Measurements from ENCODE around the gene ABAT. TPM values are rescaled to one million over a fixed set of nuclear protein-coding genes. Genes with fewer than 3 reads are reported as not detected.
A peak's percentile ranks its signal among the peaks of the same experiment; 100 is the strongest.
"Not testable (repeated sequence)": the region's sequence is repeated elsewhere in the genome, so short reads cannot be mapped to it uniquely, and the experiment has no call there.

ABAT gene
- total RNA-seq, 1 experiment from 2014 or later = 2.2 TPM

DNA sequence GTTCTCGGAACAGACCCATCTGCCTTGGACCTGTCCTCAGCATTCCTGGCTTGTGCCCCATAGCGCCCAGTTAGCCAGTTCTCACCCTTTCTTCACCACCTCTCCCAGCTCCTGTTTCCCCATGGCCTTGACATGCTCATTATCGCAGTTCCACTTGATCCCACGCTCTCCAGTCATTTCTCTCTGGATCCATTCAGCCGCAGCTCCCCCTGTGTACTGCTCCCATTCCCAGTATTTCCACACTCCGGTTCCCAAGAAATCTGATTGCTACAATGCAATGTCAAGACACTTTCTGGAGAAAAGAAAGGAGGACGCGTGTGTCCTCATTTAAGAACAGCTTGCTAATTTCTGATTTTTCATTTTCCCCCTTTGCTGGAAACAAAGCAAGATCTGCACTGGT, 67.7 kb downstream of the ABAT start:
- no peak for DNase-seq (ENCODE audit: low read depth)

DNA sequence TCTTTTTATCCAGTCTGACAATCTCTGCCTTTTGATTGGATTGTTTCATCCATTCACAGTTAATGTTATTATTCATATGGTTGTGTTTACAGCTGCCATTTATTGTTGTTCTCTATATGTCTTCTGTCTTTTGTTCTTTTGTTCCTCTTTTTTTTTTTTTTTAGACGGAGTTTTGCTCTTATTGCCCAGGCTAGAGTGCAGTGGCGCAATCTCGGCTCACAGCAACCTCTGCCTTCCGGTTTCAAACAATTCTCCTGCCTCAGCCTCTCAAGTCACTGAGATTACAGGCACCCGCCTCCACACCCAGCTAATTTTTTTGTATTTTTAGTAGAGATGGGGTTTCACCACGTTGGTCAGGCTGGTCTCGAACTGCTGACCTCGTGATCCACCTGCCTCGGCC, 74.5 kb downstream of the ABAT start:
- not testable (repeated sequence) for DNase-seq (ENCODE audit: low read depth)

DNA sequence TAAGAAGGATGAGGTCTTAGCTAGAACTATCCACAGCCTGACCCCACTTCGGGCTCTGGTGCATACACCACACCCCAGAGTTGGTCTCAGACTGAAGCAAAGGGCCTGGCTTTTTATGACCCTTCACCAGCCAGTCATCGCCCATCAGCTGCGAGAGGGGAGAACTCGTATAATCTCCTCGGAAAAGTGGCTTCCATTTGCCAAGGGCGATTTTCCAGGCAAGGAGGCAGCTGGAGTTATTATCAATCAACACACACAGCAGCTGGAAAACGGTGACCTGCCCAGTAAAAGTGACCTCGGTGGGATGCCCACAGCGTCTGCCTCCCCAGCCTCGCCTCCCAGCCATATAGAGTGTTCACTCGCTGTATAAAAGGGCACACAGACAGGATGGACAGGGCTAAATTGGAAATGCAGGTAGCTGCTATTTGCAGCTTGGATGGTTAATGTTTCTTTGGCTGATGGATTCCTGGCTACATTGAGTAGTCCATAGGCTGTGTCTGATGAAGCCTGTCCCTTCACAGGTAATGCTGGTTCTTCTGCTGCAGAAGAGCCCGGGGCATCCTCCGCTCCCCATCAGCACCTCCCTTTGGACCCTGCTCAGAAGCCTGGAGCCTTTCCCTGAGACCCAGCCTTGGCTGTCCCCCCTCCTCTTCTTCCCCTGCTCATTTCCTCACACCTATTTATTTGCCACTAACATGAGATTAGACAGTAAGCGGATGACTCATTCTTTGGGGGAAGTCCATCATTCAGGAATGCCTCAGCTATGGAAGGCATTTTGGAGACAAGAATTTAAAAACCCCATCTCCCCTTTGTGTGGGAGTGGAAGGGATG, 77.3 kb downstream of the ABAT start:
- DNase-seq (ENCODE audit: low read depth) = peak; percentile 75

DNA sequence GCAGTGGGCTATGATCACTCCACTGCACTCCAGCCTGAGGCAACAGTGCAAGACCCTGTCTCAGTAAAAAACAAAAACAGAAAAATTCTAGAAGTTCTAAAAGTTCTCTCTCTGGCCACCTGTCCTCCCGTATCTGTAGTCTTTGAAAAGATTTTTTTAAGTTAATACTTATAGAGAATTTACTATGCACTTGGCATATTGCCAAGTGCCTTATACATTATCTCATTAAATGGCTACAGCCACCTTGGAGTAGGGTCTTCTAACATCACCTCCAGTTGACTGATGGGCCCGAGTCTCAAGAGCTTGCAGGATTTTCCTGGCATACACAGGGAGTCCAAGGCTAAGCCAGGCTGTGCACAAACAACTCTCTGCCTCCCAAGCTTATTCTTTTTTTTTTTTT, 78.3 kb downstream of the ABAT start:
- DNase-seq (ENCODE audit: low read depth) = no peak

DNA sequence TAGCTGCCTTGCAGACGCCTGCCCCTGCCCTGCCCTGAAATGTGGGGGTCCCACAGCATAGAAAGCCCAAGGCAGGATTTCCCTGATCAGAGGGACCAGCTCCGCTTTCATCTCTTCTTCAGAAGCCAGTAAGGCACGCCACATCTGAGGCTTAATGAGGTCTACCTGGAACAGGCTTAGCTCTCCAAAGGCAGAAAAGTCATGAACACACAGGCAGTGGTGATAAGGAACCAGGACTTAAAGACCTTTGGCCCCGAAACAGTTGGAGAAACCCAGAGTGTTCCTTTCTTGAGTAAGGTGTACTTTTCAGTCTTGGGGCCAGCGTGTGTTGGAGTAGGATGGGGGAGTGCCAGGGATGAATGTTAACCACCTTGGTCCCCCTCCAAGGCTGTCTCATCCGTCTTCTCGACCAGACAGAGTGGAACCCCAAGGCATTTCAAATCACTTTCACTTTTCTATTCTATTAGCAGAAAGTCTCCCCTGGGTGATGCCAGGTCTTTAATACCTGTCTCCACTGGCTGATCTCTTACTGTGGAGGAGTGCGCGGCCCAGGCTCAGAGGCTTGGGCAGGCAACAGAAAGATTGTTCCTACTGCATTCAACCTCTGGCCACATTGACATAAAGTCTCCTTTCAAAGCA, 79.1 kb downstream of the ABAT start:
- DNase-seq (ENCODE audit: low read depth) = no peak

DNA sequence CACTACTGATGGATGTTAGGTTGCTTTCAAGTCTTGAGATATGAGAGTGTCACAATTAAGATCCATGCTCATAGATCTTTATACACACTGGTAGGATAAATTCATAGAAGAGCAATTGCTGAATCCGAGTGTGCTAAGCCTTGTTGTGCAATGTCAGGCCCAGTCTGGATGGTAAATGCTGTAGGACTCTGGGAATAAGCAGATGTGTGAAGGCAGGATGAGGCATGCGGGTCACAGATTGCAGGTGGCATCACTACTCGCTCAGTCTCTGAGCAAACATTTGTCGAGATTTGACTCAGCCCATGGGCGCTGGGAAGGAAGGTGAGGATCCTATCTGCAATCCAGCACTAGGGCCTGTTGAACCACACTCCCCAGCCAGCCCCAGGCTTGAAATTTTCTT, 82.3 kb downstream of the ABAT start:
- no peak for DNase-seq (ENCODE audit: low read depth)

DNA sequence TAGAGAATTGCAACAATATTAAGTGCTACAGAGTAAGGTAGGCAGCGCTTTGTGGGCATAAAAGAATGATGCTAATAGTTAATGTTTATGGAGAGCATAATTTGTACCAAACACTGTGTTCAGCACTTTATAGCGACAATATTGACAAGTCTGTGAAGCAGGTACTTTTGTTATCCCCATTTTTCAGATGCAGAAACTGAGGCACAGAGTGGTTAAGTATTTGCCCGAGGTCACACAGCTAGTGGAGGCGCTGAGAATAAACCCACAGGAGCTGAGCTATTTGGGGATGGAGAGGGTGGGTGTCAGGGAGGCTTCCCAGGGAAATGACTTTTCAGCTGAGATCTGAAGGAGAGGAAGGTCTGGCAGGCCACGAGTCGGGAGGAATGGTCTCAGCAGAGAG, 83.6 kb downstream of the ABAT start:
- DNase-seq (ENCODE audit: low read depth) = no peak

DNA sequence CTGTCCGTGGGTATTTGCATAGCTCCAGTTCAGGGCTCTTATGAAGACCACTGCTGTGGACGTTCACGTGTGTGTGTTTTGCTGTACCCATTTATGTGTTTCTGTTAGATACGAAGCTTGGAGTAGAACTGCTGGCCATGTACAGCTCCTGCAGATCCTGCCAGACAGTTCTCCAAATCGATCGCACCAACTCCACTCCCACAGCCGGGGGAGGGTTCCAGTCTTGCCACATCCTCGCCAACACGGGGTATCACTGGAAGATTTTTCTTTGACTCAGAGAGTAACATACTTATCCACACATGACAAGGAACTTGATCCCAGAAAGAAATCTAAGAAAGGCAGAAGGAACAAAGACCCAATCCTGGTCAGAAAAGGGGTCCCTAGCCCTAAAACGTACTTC, 85.6 kb downstream of the ABAT start:
- no peak for DNase-seq (ENCODE audit: low read depth)

DNA sequence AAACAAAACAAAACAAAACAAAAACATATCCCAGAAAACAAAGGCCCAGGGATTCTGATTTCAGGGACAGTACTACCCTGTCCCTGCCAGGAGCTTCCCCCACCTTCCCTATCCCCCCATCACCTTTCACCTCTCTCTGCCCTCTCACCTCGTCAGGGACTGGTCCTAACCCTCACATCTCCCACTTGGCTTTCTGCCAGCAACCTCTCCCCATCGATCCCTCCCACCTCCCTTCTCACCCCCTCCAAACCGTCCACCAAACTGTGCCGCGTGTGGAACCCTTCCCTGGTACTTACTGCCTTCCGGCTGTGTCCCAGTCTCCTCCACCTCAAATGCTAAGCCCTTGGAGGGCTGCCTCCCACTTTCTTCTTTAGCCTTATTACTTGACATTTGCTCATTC, 86.7 kb downstream of the ABAT start:
- no peak for DNase-seq (ENCODE audit: low read depth)

DNA sequence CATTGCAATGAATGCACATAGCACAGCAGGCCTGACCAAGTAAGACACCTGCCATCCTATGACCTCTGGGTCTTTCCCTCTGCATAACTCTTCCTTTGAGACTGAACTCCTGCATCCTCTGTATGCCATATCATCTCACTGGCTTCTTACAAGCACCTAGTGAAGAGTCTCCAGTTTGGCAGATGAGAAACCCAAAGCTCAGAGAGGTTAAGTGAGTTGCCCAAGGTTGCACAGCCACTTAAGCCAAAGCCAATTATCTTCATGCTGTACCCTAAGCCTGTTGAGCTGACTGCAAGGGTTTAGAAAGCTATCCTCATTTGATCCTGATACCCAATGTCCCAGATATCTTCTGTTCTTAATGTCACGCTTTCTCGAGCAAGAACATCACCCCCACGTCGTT, 87.8 kb downstream of the ABAT start:
- DNase-seq (ENCODE audit: low read depth) = no peak

DNA sequence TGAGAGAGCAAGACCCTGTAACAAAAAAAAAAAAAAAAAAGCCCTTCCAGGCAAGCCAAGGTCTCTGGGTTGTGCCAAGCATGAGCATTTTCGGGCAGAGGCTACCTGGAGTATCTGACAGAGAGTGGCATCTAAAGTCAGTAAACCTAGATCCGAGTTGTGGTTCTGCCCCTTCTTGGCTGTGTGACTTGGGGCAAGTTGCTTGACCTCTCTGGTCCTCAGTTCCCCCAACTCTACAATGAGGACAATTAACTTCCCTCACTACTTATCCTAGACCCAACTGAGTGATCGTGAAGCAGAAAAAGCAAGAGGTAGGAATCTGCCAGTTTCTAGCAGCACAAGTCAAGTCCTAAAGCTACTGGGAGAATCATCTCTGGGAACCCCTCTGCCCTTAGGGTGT, 88.7 kb downstream of the ABAT start:
- DNase-seq (ENCODE audit: low read depth) = no peak

DNA sequence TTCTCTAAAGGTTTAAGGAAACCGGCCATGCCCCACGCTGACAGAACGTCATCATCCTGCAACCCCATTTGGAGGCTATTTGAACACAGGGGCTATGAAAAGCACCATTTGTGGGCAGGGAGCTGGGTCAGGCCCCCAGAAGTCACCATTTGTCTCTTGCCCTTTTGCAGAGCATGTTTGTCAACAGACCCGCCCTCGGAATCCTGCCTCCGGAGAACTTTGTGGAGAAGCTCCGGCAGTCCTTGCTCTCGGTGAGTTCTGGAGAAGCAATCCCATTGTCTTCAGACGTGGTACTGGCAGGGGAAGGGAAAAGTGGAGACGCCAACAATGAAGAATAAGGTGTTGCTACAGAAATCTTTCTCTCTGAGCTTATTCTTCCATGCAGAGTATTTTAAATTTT, 89.5 kb downstream of the ABAT start:
- no peak for DNase-seq (ENCODE audit: low read depth)

DNA sequence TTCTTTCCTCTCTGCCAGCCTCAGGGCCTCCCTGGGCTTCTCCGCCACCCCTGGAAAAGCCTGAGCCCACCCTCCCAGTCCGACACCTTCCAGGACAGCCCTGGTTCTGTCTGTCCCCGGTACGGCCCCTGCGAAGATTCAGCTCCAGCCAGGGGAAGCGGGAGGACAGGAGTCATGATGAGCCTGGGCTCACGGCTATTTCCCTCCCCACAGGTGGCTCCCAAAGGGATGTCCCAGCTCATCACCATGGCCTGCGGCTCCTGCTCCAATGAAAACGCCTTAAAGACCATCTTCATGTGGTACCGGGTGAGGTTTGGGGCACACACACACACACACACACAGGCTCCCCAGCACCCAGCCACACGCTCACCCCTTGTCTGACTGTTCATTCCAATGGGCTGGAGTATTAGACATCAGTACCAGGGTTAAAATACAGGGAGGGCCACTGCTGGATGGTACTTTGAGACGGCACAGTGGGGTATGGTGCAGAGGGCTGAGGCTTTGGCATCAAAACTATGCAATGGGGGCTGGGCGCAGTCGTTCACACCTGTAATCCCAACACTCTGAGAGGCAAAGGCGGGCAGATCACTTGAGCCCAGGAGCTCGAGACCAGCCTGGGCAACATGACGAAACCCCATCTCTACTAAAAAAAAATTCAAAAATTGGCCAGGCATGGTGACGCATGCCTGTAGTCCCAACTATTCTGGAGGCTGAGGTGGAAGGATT, 90.3 kb downstream of the ABAT start:
- no peak for DNase-seq (ENCODE audit: low read depth)

DNA sequence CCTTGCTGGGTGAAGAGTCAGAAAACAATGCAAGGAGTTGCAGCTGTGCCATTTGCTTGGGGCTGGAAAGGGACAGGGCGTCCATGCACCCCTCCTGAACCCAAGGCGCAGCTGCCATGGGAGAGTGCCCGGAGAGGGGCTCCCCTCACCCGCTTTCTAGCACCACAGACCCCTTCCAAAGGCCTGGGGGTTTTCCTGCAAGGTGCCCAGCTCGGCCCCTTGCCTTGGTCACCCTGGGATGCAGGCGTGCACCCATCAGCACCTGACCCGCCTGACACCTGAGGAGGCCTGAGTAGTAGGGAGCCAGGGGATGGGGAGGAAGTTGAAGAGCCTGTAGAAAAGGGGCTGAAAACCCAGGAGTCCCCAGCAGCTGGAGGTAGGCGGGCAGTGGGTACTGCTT, 92.8 kb downstream of the ABAT start:
- no peak for DNase-seq (ENCODE audit: low read depth)

DNA sequence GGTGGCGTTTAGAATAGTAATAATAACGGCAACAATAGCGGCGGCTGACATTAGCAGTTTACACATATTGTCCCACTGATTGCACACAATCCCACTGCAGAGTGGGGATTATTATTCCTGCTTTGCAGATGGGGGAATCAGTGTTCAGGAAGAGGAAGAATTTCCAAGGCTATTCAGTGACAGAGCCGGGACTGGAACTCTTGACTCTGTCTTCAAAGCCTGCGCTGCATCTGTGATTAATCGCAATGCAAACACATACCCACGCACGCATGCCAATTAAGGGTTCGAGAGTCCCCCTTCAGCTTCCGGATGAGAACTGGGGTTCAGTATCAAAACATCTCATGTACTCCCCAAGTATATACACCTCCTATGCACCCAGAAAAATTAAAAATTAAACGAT, 93.9 kb downstream of the ABAT start:
- no peak for DNase-seq (ENCODE audit: low read depth)

DNA sequence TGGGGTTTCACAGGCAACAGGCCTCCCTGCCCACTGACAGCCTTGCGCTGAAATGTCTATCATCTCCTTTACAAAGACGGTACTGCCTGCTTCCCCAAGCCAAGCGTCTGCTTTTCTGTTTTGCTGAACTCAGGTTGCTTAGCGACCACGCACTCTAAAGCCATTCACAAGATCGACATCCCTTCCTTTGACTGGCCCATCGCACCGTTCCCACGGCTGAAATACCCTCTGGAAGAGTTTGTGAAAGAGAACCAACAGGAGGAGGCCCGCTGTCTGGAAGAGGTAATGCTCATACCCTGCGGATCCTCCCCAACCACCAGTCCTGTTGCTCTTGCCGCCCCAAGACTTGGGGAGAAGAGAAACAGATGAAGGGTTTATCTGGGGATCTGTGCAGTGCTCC, 94.3 kb downstream of the ABAT start:
- no peak for DNase-seq (ENCODE audit: low read depth)

DNA sequence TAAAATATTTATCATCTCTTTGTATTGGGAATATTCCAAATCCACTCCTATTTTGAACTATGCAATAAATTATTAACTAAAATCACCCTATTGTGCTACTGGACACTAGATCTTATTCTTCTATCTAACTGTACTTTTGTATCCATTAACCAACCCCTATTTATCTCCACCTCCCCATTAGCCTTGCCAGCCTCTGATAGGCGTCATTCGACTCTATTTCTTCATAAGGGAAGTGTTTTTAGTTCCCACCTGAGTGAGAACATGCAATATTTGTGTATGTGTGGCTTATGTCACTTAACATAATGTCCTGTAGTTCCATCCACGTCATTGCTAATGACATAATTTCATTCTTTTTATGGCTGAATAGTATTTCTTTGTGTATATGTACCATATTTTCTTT, 99.1 kb downstream of the ABAT start:
- no peak for DNase-seq (ENCODE audit: low read depth)

DNA sequence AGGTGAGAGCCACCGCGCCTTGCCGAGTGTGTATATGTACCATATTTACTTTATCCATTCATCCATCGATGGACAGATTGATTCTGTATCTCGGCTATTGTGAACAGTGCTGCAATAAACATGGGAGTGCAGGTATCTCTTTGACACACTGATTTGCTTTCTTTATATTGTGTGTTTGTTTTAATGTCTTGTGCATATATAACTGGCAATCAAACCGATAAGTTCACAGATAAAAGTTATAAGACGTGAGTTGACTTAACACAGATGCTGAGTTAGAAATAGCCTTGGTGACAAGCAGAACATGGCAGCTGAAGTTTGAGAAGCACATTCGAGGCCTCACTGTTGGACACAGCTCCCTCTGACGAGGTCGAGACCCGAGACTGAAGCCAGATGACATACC, 99.8 kb downstream of the ABAT start:
- DNase-seq (ENCODE audit: low read depth) = no peak

DNA sequence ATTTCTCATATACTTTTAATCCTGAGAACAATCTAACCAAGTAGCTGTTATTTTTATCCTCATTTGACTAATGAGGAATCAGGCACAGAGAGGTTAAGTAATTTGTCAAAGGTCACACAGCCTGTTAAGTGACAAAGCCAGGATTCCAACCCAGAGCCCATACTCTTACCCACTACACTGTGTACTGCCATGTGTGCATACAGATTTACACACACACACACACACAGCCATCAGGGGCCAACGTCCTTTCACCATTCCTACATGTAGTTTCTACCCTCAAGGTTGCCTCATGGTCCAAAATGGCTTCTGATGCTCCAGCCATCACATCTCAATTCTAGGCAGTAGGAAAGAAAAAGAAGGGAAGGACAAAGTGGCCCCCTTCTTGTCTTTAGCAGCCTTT, 100.9 kb downstream of the ABAT start:
- no peak for DNase-seq (ENCODE audit: low read depth)

DNA sequence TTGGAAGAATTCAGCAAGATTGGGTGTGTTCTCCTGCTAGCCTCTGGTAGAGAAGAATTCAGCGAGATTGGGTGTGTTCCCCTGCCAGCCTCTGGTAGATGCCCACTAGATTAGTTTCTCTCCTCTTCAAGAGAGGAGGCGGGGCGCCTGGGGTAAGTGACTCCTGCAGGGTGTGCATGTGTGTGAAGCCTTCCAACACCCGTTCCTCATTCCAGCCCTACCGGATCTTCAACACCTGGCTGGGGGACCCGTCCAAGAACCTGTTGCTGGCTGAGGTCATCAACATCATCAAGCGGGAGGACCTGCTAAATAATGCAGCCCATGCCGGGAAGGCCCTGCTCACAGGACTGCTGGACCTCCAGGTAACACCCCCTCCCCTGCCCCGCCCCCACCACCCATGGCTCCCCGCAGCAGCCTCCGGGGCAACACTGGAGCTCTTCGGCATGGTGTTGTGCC, 101.7 kb downstream of the ABAT start:
- DNase-seq (ENCODE audit: low read depth) = no peak

DNA sequence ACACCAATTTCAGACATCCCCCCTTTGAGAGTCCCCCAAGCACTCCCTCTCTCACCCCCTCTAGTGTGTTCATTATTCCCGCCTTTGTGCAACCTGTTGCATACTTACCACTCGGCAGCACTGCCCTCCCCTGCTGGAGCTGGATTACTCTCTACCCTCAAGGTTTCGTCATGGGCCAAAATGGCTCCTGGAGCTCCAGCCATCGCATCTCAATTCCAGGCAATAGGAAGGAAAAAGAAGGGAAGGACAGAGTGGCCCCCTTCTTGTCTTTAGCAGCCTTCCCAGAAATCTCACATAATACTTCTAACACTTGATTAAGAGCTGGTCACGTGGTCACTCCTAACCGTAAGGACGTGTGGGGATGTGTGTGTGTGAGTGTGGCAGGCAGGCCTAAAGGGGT, 102.8 kb downstream of the ABAT start:
- no peak for DNase-seq (ENCODE audit: low read depth)

DNA sequence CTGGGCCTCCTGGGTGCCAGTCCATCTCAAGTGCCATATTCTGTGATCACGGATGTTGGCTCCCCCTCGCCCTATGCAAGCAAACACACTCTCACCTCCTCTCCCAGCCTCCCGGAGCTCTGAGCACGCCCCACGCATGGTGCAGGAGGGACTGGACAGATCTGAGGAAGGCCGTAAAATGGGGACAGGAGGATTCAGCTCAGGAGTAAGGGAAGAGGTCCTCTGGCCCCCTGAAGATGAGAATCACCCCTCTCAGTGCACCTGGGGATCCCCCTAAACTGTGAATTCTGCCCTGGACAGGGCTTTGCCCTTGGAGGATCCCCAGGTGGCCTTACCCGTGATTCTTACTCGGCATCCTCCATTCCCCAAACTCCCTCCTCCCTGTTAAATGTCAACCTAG, 107.4 kb downstream of the ABAT start:
- DNase-seq (ENCODE audit: low read depth) = no peak

DNA sequence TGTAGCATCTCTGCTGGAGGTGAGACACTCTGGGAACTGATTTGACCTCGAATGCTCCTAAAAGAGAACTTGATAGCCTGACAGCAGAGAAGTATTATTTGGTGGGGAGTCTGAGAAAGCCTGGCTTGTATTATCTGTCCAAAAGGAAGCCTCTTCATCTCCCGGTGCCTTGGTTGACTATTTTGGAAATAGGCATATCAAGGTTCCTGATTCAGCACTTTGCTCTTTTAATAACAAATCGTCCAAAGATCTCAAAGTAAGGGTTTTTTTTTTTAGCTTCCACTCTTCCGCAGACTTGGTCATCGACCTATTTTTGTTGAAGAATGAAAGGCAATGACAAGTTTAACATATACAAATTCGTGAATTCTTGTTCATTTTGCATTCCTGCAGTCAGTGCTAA, 108.3 kb downstream of the ABAT start:
- DNase-seq (ENCODE audit: low read depth) = no peak
